ENCODE measurements around the gene SH3D21. TPM values are rescaled to one million over a fixed set of nuclear protein-coding genes. Genes with fewer than 3 reads are reported as not detected.

The SH3D21 gene
- total RNA-seq, 1 experiment from 2014 or later, result 18.3 TPM

DNA sequence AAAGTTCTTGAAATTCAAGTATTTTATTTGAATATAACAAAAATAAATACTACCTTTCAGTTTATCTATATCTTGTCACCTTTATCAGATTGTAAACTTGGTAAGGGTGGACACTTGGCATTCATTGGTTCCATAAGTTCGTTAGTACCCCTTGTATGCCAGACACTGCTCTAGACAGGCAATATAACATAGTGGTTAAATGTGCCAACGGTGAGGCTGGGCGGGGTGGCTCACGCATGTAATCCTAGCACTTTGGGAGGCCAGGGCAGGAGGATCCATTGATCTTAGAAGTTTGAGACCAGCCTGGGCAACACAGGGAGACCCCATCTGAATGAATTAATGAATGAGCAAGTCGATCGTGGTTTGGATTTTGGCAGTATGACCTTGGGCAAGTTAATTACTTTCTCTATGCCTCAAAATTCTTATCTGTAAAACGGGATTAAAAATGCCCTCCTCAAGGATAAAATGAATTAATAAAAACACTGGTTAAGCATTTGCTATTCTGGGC, 26.3 kb upstream of the SH3D21 start:
- Histone ChIP-seq H3K9ac (ENCODE audit: extremely low read depth, insufficient read length, low read length) (no peak overlapping the region), H3K79me1 (ENCODE audit: insufficient read depth, low read depth, low read length, poor library complexity, severe bottlenecking) (peaks cover 12% of the 10 kb centered on the region), H3K9me3 (ENCODE audit: control insufficient read depth, low read depth, low read length) (no peaks in the 10 kb centered on the region), H2BK15ac (ENCODE audit: low read depth, low read length) (no peak overlapping the region), H3K27me3 (ENCODE audit: insufficient read depth, low read length) (no peaks in the 10 kb centered on the region), H4K20me1 (ENCODE audit: control insufficient read depth, insufficient read depth, insufficient read length) (no peaks in the 10 kb centered on the region), H2BK20ac (ENCODE audit: low read depth, low read length, poor library complexity, severe bottlenecking) (no peak overlapping the region), H3K4ac (ENCODE audit: low read depth, low read length) (no peak overlapping the region), H3K23ac (ENCODE audit: insufficient read length, low read depth, low read length) (no peak overlapping the region), H3K27ac (ENCODE audit: insufficient read length, low read depth, low read length) (no peak overlapping the region), H4K5ac (ENCODE audit: insufficient read length, low read depth, low read length) (no peak overlapping the region), H2AFZ (ENCODE audit: low read length) (no peak overlapping the region), H2BK12ac (ENCODE audit: insufficient read length, low read depth, low read length) (no peak overlapping the region), H3K79me2 (ENCODE audit: insufficient read depth, low read length) (no peaks in the 10 kb centered on the region), H3T11ph (ENCODE audit: low read length) (no peak overlapping the region), H2BK5ac (ENCODE audit: insufficient read length, low read length) (no peak overlapping the region), H2BK120ac (ENCODE audit: low read depth, low read length, poor library complexity, severe bottlenecking) (no peak overlapping the region), H3K14ac (ENCODE audit: insufficient read depth, low read length) (no peak overlapping the region), H3K23me2 (ENCODE audit: insufficient read length, low read depth, low read length, poor library complexity, severe bottlenecking) (no peaks in the 10 kb centered on the region), H4K8ac (replicated peaks; ENCODE audit: insufficient read length, low read depth, low read length) (no peak overlapping the region), H3K4me1 (ENCODE audit: insufficient read depth, low read length) (no peaks in the 10 kb centered on the region), H3K18ac (ENCODE audit: insufficient read length, low read depth, low read length) (no peak overlapping the region), H3K4me2 (ENCODE audit: insufficient read depth, insufficient read length, low read length) (no peak overlapping the region), H4K91ac (ENCODE audit: insufficient read length, low read depth, low read length) (no peak overlapping the region), H2AK5ac (ENCODE audit: insufficient read length, low read length) (no peak overlapping the region), H3K56ac (ENCODE audit: insufficient read length, low read depth, low read length) (no peak overlapping the region)
- Mint-ChIP-seq H3K9me3 (no peaks in the 10 kb centered on the region), H3K4me3 (no peak overlapping the region), H3K27ac (peak overlapping the region in 2 of 3 experiments; percentile 42 to 68; a peak in 2 of 7 replicates), H3K27me3 (ENCODE audit: low read depth) (no peaks in the 10 kb centered on the region), H3K36me3 (ENCODE audit: insufficient read depth in 1 of 3, low read depth in 3 of 3) (peaks cover 3 to 26% (median 23%) of the 10 kb centered on the region in 3 experiments; a peak in 6 of 7 replicates), H3K4me1 (no peaks in the 10 kb centered on the region)
- WGBS (ENCODE audit: extremely low coverage, insufficient read length, low lambda C conversion rate), result no CpG with 5 or more reads among the region's 7 CpGs
- TF ChIP-seq, protein P1, sequence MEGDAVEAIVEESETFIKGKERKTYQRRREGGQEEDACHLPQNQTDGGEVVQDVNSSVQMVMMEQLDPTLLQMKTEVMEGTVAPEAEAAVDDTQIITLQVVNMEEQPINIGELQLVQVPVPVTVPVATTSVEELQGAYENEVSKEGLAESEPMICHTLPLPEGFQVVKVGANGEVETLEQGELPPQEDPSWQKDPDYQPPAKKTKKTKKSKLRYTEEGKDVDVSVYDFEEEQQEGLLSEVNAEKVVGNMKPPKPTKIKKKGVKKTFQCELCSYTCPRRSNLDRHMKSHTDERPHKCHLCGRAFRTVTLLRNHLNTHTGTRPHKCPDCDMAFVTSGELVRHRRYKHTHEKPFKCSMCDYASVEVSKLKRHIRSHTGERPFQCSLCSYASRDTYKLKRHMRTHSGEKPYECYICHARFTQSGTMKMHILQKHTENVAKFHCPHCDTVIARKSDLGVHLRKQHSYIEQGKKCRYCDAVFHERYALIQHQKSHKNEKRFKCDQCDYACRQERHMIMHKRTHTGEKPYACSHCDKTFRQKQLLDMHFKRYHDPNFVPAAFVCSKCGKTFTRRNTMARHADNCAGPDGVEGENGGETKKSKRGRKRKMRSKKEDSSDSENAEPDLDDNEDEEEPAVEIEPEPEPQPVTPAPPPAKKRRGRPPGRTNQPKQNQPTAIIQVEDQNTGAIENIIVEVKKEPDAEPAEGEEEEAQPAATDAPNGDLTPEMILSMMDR (conservative IDR thresholded peaks at IDR 0.05), result no peak
- DNase-seq, result no peak

Measured in H9 (cell line).